ENCODE measurements around the gene MTHFD1L. TPM values are rescaled to one million over a fixed set of nuclear protein-coding genes. Genes with fewer than 3 reads are reported as not detected.

MTHFD1L gene
- total and polyA plus RNA-seq, 2 experiments from 2014 or later = 18.2 to 37.9 TPM

- no peak for TF ChIP-seq CTCF (IDR thresholded peaks at IDR 0.05; ENCODE audit: low read depth, low read length)
- Histone ChIP-seq H3K9me3 (ENCODE audit: low read depth) (no peaks in the 10 kb centered on the region), H3K4me1 (ENCODE audit: low read depth) (peaks cover 53% of the 10 kb centered on the region), H3K36me3 (no peaks in the 10 kb centered on the region), H3K27me3 (no peaks in the 10 kb centered on the region), H3K27ac (peak overlapping the region; percentile 90), H3K4me3 (no peak overlapping the region)
- DNase-seq (ENCODE audit: low read depth in 1 of 2, low spot score in 1 of 2) = no peak
Measured at GRCh38 chr6:151056230-151056907, 190.9 kb downstream of the MTHFD1L start.

- Histone ChIP-seq H3K9me3 (ENCODE audit: low read depth) (no peaks in the 10 kb centered on the region), H3K4me3 (no peak overlapping the region), H3K4me1 (ENCODE audit: low read depth) (peaks cover 55% of the 10 kb centered on the region), H3K27ac (peak overlapping the region; percentile 90), H3K27me3 (no peaks in the 10 kb centered on the region), H3K36me3 (no peaks in the 10 kb centered on the region)
- no peak for TF ChIP-seq CTCF (IDR thresholded peaks at IDR 0.05; ENCODE audit: low read depth, low read length)
- no peak for DNase-seq (ENCODE audit: low read depth in 1 of 2, low spot score in 1 of 2)
Measured at GRCh38 chr6:151057061-151057460, 191.6 kb downstream of the MTHFD1L start.

- Histone ChIP-seq H3K27me3 (no peaks in the 10 kb centered on the region), H3K9me3 (ENCODE audit: low read depth) (no peaks in the 10 kb centered on the region), H3K36me3 (no peaks in the 10 kb centered on the region), H3K4me3 (no peak overlapping the region), H3K4me1 (ENCODE audit: low read depth) (peaks cover 57% of the 10 kb centered on the region), H3K27ac (peak overlapping the region; percentile 90)
- no peak for TF ChIP-seq CTCF (IDR thresholded peaks at IDR 0.05; ENCODE audit: low read depth, low read length)
- DNase-seq (ENCODE audit: low read depth in 1 of 2, low spot score in 1 of 2) = no peak
Measured at GRCh38 chr6:151058021-151058733, 192.7 kb downstream of the MTHFD1L start.

GRCh38 chr6:151059612-151060095 lies 194.2 kb downstream of the MTHFD1L start:
- TF ChIP-seq CTCF (IDR thresholded peaks at IDR 0.05; ENCODE audit: low read depth, low read length) = no peak
- Histone ChIP-seq H3K4me3 (no peak overlapping the region), H3K9me3 (ENCODE audit: low read depth) (no peaks in the 10 kb centered on the region), H3K36me3 (no peaks in the 10 kb centered on the region), H3K27me3 (no peaks in the 10 kb centered on the region), H3K4me1 (ENCODE audit: low read depth) (peaks cover 50% of the 10 kb centered on the region), H3K27ac (peak overlapping the region; percentile 81)
- peak in 1 of 2 donors; percentile 62 for DNase-seq (ENCODE audit: low read depth in 1 of 2, low spot score in 1 of 2)

- peak overlapping the region; percentile 81 for H3K27ac ChIP-seq
- H3K36me3 ChIP-seq = no peaks in the 10 kb centered on the region
- no peaks in the 10 kb centered on the region for H3K27me3 ChIP-seq
- H3K9me3 ChIP-seq (ENCODE audit: low read depth) = no peaks in the 10 kb centered on the region
- peak in 1 of 2 donors; percentile 74 for DNase-seq (ENCODE audit: low read depth in 1 of 2, low spot score in 1 of 2)
- no peak overlapping the region for H3K4me3 ChIP-seq
- peaks cover 48% of the 10 kb centered on the region for H3K4me1 ChIP-seq (ENCODE audit: low read depth)
- TF ChIP-seq CTCF (IDR thresholded peaks at IDR 0.05; ENCODE audit: low read depth, low read length) = no peak
Measured at GRCh38 chr6:151060096-151060765, 194.7 kb downstream of the MTHFD1L start.

Data from cardiac muscle cell (in vitro differentiated cells and primary cell).